Ovary (tissue), 3 donors: ENCODE results near the gene LRRC61.

ENCODE experiments used
- EP300 ChIP-seq: sonication (generic); formaldehyde crosslinking; IDR thresholded peaks from one replicate; pipeline ENCODE4 v1.6.1; 2017; ENCODE audit warnings: antibody characterized with exemption
- POLR2A ChIP-seq: fragments of 450-650 bp; IDR thresholded peaks from one replicate; pipeline ENCODE4 v1.6.1; 2017; ENCODE audit warnings: antibody characterized with exemption, mild to moderate bottlenecking, moderate library complexity
- TF ChIP-seq, protein P1 (sequence below), 3 donors: fragments of 450-650 bp in 2 of 3; fragments of 200-600 bp in 1 of 3; IDR thresholded peaks; one replicate each; pipeline versions ENCODE4 v1.5.1 to v1.8.0; 2016 to 2022; ENCODE audit warnings: antibody characterized with exemption in 3 of 3, mild to moderate bottlenecking in 1 of 3
- donor health status: DM: no; HTN: no; CAD: no.

DNA sequence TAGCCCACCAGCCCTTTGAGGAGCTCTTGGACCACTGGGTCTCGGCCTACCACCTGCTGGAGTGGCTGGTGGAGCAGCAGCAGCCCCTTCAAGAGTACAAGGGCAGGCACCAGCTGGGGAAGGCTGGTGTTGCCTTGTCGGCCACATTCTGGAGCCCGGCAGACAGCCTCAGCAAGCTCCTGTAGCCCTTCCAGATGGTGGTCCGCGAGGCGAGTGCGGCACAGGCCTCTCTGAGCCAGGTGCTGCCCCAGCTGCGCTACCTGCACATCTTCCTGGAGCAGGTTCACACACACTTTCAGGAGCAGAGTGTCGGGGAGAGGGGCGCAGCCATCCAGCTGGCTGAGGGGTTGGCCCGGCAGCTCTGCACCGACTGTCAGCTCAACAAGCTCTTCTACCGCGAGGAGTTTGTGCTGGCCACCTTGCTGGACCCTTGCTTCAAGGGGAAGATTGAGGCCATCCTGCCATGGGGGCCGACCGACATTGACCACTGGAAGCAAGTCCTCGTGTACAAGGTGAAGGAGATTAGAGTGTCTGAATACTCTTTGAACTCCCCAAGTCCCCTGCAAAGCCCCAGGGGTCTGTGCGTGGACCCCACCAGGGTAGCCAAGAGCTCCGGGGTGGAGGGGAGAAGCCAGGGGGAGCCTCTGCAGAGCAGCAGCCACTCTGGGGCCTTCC is 7.2 kb downstream of the LRRC61 start:
- TF ChIP-seq, protein P1, sequence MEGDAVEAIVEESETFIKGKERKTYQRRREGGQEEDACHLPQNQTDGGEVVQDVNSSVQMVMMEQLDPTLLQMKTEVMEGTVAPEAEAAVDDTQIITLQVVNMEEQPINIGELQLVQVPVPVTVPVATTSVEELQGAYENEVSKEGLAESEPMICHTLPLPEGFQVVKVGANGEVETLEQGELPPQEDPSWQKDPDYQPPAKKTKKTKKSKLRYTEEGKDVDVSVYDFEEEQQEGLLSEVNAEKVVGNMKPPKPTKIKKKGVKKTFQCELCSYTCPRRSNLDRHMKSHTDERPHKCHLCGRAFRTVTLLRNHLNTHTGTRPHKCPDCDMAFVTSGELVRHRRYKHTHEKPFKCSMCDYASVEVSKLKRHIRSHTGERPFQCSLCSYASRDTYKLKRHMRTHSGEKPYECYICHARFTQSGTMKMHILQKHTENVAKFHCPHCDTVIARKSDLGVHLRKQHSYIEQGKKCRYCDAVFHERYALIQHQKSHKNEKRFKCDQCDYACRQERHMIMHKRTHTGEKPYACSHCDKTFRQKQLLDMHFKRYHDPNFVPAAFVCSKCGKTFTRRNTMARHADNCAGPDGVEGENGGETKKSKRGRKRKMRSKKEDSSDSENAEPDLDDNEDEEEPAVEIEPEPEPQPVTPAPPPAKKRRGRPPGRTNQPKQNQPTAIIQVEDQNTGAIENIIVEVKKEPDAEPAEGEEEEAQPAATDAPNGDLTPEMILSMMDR (IDR thresholded peaks at IDR 0.05) = no peak
- TF ChIP-seq POLR2A (no peak), EP300 (no peak)
